Activated CD8-positive, alpha-beta T cell treated with anti-CD3 and anti-CD28 coated beads for 36 hours (primary cell): ENCODE measurements around the gene BAHD1. TPM values are rescaled to one million over a fixed set of nuclear protein-coding genes. Genes with fewer than 3 reads are reported as not detected.
A peak's percentile ranks its signal among the peaks of the same experiment; 100 is the strongest.

Source experiments
- ATAC-seq: fragments of 200-7000 bp; cut with Tn5 transposase; one replicate; pipeline ENCODE4 v1.10.0; 2021; ENCODE audit warnings: mild to moderate bottlenecking, moderate library complexity
- CTCF ChIA-PET: fragments of 350-600 bp; sonication (Branson Sonifier 250); formaldehyde crosslinking; loops from one replicate; lab custom pipeline; 2021; ENCODE audit warnings: antibody characterized with exemption; lab: Charles Lee
- POLR2A ChIA-PET: fragments of 350-600 bp; sonication (Branson Sonifier 250); formaldehyde crosslinking; loops from one replicate; lab custom pipeline; 2021; ENCODE audit warnings: antibody characterized with exemption; lab: Charles Lee
- DNase-seq: peaks from one replicate; pipeline ENCODE4 v3.0.0-alpha.2; 2020
- H3K27ac Mint-ChIP-seq: one replicate; pipeline ENCODE4 v1.8.0; 2021; ENCODE audit warnings: mild to moderate bottlenecking, mixed read lengths
- H3K27me3 Mint-ChIP-seq: one replicate; pipeline ENCODE4 v1.8.0; 2021; ENCODE audit warnings: mixed read lengths
- H3K36me3 Mint-ChIP-seq: one replicate; pipeline ENCODE4 v1.8.0; 2021; ENCODE audit warnings: low read depth, mixed read lengths
- H3K4me1 Mint-ChIP-seq: one replicate; pipeline ENCODE4 v1.8.0; 2021; ENCODE audit warnings: low read depth, mixed read lengths
- H3K4me3 Mint-ChIP-seq: one replicate; pipeline ENCODE4 v1.8.0; 2021; ENCODE audit warnings: mild to moderate bottlenecking, moderate library complexity, mixed read lengths
- H3K9me3 Mint-ChIP-seq: one replicate; pipeline ENCODE4 v1.8.0; 2021; ENCODE audit warnings: mixed read lengths
- intact Hi-C: fragments of 100-400 bp; cut with micrococcal nuclease; formaldehyde crosslinking; loops from one replicate; pipeline ENCODE4 v1.10.0; 2022
- total RNA-seq, 2 experiments: library from RNA; stranded (reverse); gene quantifications; one replicate each; pipeline ENCODE4 v1.2.3, GENCODE V29; 2021
- TF ChIP-seq, protein P1 (sequence below): fragments of 200-600 bp; IDR thresholded peaks from one replicate; pipeline ENCODE4 v1.8.0; 2022; ENCODE audit warnings: antibody characterized with exemption, mild to moderate bottlenecking

Gene BAHD1
- total RNA-seq, 2 experiments from 2014 or later = 14.7 to 17.6 TPM

DNA sequence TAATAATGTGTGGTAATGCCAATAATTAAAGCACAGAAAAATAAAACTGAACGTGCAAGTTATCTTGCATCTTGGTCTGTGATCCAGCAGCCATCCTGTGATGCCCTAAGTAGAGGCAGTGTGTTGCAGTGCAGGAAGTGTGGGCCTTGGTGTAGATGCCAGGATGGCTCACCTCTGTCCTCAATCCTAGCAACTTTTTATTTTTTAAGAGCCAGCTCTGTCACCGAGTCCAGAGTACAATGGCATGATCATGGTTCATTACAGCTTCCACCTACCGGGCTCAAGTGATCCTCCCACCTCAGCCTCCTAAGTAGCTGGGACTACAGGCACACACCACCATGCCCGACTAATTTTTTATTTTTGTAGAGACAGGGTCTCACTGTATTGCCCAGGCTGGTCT lies 7.6 kb downstream of the BAHD1 start:
- ChIA-PET CTCF (interaction anchor here (1.3 kb wide), 1 partner anchor 35 kb away, joined by 3 read pairs; no protein-coding TSS in a partner anchor), POLR2A (interaction anchor here (0.6 kb wide), 1 partner anchor 1930 kb away, joined by 3 read pairs; no protein-coding TSS in a partner anchor)
- Mint-ChIP-seq H3K4me3 (no peak overlapping the region), H3K9me3 (no peaks in the 10 kb centered on the region), H3K27ac (no peak overlapping the region), H3K27me3 (no peaks in the 10 kb centered on the region), H3K36me3 (peaks cover 2% of the 10 kb centered on the region), H3K4me1 (peaks cover 65% of the 10 kb centered on the region)
- intact Hi-C loops = no loop called here
- TF ChIP-seq, protein P1, sequence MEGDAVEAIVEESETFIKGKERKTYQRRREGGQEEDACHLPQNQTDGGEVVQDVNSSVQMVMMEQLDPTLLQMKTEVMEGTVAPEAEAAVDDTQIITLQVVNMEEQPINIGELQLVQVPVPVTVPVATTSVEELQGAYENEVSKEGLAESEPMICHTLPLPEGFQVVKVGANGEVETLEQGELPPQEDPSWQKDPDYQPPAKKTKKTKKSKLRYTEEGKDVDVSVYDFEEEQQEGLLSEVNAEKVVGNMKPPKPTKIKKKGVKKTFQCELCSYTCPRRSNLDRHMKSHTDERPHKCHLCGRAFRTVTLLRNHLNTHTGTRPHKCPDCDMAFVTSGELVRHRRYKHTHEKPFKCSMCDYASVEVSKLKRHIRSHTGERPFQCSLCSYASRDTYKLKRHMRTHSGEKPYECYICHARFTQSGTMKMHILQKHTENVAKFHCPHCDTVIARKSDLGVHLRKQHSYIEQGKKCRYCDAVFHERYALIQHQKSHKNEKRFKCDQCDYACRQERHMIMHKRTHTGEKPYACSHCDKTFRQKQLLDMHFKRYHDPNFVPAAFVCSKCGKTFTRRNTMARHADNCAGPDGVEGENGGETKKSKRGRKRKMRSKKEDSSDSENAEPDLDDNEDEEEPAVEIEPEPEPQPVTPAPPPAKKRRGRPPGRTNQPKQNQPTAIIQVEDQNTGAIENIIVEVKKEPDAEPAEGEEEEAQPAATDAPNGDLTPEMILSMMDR = no peak
- DNase-seq (no peak), ATAC-seq (no peak)

DNA sequence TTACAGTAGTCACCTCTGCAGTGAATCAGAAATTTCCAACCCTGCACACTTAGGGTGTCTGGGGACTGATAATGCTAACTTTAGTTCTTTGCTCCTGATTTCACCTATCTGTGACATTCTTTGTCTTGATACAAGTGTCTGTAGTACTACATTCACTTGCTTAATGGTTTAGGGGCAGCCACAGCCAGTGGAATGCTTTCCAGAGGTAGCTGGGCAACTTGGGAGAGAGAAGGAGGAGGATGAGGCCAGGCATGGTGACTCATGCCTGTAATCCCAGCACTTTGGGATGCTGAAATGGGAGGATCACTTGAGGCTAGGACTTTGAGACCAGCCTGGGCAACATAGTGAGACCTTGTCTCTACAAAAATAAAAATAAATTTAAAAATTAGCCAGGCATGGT lies 8.5 kb downstream of the BAHD1 start:
- ATAC-seq (no peak), DNase-seq (no peak)
- ChIA-PET POLR2A (interaction anchor here (0.7 to 6.7 kb wide), 3 partner anchors 7 to 16 kb away, joined by 3 to 55 read pairs (median 3); partner anchors contain the start of gene BAHD1), CTCF (interaction anchor here (1.3 to 1.6 kb wide), 3 partner anchors 30 to 53 kb away, joined by 3 to 4 read pairs (median 3); no protein-coding TSS in a partner anchor)
- no peak overlapping the region for H3K4me3 Mint-ChIP-seq
- no peaks in the 10 kb centered on the region for H3K27me3 Mint-ChIP-seq
- H3K9me3 Mint-ChIP-seq = no peaks in the 10 kb centered on the region
- TF ChIP-seq, protein P1 = no peak
- H3K36me3 Mint-ChIP-seq = peaks cover 2% of the 10 kb centered on the region
- no peak overlapping the region for H3K27ac Mint-ChIP-seq
- H3K4me1 Mint-ChIP-seq = peaks cover 65% of the 10 kb centered on the region
- intact Hi-C loops = no loop called here

DNA sequence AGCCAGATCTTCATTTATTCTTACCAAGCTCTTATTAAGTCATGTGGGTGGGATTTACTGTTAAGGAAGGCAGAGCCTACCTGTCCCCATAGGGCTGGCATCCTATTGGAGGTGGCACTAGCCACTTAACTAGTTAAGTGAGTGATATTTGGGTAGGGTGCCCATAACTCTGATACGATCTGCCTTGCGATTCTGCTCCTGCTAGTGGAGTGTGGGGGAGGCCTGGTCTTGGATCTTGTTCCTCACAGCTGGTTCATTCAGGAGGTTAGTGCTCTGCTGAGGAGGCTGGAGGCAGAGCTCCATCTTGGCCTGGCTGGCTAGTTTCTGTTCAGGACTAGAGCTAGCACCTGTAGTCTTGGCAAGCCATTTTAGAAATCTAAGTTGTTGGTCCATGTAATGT lies 9.3 kb downstream of the BAHD1 start:
- peaks cover 65% of the 10 kb centered on the region for H3K4me1 Mint-ChIP-seq
- no peak for ATAC-seq
- no peak for DNase-seq
- peak overlapping the region; percentile 16 for H3K27ac Mint-ChIP-seq
- TF ChIP-seq, protein P1 = no peak
- ChIA-PET CTCF (interaction anchor here (1.1 to 3.7 kb wide), 6 partner anchors 8 to 113 kb away, joined by 3 to 23 read pairs (median 4); partner anchors contain the start of gene BAHD1), POLR2A (interaction anchor here (0.7 to 6.7 kb wide), 4 partner anchors 8 to 143 kb away, joined by 3 to 55 read pairs (median 3); partner anchors contain the start of gene BAHD1)
- no peaks in the 10 kb centered on the region for H3K27me3 Mint-ChIP-seq
- H3K4me3 Mint-ChIP-seq = no peak overlapping the region
- no peaks in the 10 kb centered on the region for H3K9me3 Mint-ChIP-seq
- intact Hi-C loops = loop anchor here (5.0 kb wide), 1 partner anchor 42 kb away; no protein-coding TSS in a partner anchor
- H3K36me3 Mint-ChIP-seq = peaks cover 2% of the 10 kb centered on the region

DNA sequence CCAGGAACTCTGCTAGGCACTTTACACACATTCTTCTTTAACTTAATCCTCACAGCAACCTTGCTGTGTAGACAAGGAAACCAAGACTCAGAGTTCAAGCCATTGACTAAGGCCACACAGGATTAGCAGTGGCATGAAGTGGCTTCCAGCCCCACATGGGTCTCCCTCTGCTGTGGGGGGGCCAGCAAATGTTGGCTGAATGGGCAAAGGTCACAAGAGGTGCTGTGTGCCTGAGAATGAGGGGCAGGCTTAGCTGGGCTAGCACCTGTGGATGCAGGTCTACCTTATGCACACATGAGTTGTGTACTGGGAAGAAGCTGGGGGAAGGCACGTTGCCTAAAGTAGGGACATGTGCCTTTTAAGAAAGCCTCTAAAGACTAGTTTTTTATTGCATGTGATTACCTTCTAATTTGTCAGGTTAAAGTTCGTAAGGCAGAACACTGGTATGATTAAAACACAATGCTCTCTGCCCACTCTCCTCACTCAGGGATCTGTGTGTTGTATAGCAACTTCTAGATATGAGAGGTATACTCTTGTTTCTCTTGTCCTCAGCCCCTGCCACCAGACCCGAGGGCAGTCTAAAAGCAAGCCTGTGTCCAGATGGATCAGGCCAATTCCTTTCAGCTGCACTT lies 10.9 kb downstream of the BAHD1 start:
- ATAC-seq = no peak
- intact Hi-C loops = loop anchor here (5.0 kb wide), 1 partner anchor 41 kb away; no protein-coding TSS in a partner anchor

More for the DNA sequence above, 10.9 kb downstream of the BAHD1 start:
- no peak for DNase-seq
- TF ChIP-seq, protein P1 = no peak
- Mint-ChIP-seq H3K9me3 (no peaks in the 10 kb centered on the region), H3K4me3 (no peak overlapping the region), H3K36me3 (peaks cover 2% of the 10 kb centered on the region), H3K27me3 (no peaks in the 10 kb centered on the region), H3K27ac (peak overlapping the region; percentile 72), H3K4me1 (peaks cover 73% of the 10 kb centered on the region)
- ChIA-PET CTCF (interaction anchor here (1.0 to 3.7 kb wide), 9 partner anchors 10 to 142 kb away, joined by 3 to 23 read pairs (median 4); partner anchors contain the start of gene BAHD1), POLR2A (interaction anchor here (0.7 to 6.7 kb wide), 2 partner anchors 10 to 54 kb away, joined by 3 to 55 read pairs; partner anchors contain the start of gene BAHD1)
